ENCODE measurements around the gene CYFIP1.
A peak's percentile ranks its signal among the peaks of the same experiment; 100 is the strongest.

Gene CYFIP1

DNA sequence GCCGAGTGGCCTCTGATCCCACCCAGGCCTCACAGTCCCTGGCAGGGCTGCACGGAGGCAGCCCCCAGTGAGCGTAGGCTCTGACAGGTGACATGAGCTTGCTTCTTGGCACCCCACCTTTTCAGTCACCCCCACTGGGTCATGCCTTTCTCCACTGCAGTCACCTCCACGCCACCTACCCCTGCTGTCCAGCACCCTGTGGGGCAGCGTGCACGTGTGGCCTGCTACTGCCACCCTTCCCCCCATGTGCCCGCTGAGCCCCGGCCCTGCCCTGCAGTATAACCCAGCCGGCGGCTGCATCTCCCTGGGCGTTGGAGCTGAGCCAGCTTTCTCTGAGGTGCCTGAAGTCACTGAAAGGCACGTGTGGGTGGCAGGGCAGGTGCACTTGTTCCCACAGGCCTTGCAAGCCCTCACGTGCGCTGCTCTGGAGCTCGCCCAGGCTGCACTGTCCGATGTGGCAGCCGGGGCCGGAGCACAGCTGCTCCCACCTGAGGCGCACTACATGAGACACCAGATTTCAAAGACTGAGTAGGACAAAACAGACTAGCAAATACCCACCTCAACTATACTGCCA, 76.1 kb downstream of the CYFIP1 start:
- H3K23ac ChIP-seq (ENCODE audit: low read depth, low read length, poor library complexity) = no peak overlapping the region
- peaks cover 14% of the 10 kb centered on the region for H3K79me1 ChIP-seq (ENCODE audit: low read depth, low read length)
- H3K27ac ChIP-seq (replicated peaks; ENCODE audit: low read length) = no peak overlapping the region
- H2AFZ ChIP-seq (ENCODE audit: low read length) = no peak overlapping the region
- H3K4me1 ChIP-seq (ENCODE audit: control insufficient read depth in 2 of 2, insufficient read depth in 1 of 2, low read depth in 1 of 2, low read length in 2 of 2) = no peaks in the 10 kb centered on the region
- no peak overlapping the region for H2AK5ac ChIP-seq (ENCODE audit: low read depth, low read length)
- H3K9me3 ChIP-seq (replicated peaks in 1 of 2; ENCODE audit: control insufficient read depth in 2 of 2, insufficient read depth in 1 of 2, low read depth in 1 of 2, low read length in 2 of 2) = no peaks in the 10 kb centered on the region
- H3K14ac ChIP-seq (ENCODE audit: low read length) = peak overlapping the region; percentile 89
- peak overlapping the region; percentile 28 for H3K18ac ChIP-seq (ENCODE audit: low read length)
- H2BK15ac ChIP-seq (ENCODE audit: low read length) = no peak overlapping the region
- no peak overlapping the region for H3K4me3 ChIP-seq (ENCODE audit: low read length in 2 of 2)
- no peak overlapping the region for H4K8ac ChIP-seq (ENCODE audit: low read depth, low read length)
- no CpG with 5 or more reads among the region's 19 CpGs for WGBS, 2 donors (ENCODE audit: extremely low coverage in 2 of 2, insufficient read length in 2 of 2, insufficient replicate concordance in 1 of 2)
- H2BK120ac ChIP-seq (ENCODE audit: low read depth, low read length) = no peak overlapping the region
- H2BK12ac ChIP-seq (ENCODE audit: low read length) = no peak overlapping the region
- no peaks in the 10 kb centered on the region for H3K27me3 ChIP-seq (ENCODE audit: control insufficient read depth in 3 of 3, insufficient read depth in 3 of 3, low read depth in 1 of 3, low read length in 3 of 3)
- no peak for DNase-seq (ENCODE audit: low spot score)
- no peak overlapping the region for H3K4me2 ChIP-seq (ENCODE audit: insufficient read depth, low read length, poor library complexity, severe bottlenecking)
- H3K4ac ChIP-seq (ENCODE audit: low read length) = no peak overlapping the region
- no peak overlapping the region for H3K9ac ChIP-seq (ENCODE audit: low read depth, low read length, poor library complexity)
- peak overlapping the region; percentile 53 for H2BK5ac ChIP-seq (ENCODE audit: low read length)
- peaks cover 44 to 85% of the 10 kb centered on the region in 2 donors for H3K36me3 ChIP-seq (replicated peaks in 1 of 2; ENCODE audit: control insufficient read depth in 2 of 2, insufficient read depth in 2 of 2, low read length in 2 of 2)
- no peak overlapping the region for H4K91ac ChIP-seq (ENCODE audit: low read depth, low read length, poor library complexity)

DNA sequence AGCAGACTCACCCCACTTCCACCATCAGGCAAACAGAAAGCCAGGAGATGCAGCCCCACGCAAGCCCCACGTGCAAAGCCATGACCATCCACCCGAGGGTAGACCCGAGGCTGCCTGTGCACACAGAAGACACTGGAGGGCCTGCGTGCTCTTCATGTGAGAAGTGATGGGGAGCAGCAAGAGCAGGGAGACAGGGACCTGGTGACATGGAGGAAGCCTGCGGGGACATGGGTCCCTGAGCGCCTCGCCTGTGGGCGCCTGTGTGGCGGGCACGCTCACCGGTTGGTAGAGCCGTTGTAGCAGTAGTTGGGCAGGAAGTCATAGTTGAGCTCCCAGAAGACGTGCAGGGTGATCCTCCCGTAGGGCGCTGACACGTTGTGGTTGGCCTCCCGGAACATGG, 76.7 kb downstream of the CYFIP1 start:
- Histone ChIP-seq H3K4me1 (ENCODE audit: control insufficient read depth in 2 of 2, insufficient read depth in 1 of 2, low read depth in 1 of 2, low read length in 2 of 2) (no peaks in the 10 kb centered on the region), H3K36me3 (replicated peaks in 1 of 2; ENCODE audit: control insufficient read depth in 2 of 2, insufficient read depth in 2 of 2, low read length in 2 of 2) (peaks cover 44 to 82% of the 10 kb centered on the region in 2 donors), H3K4me3 (ENCODE audit: low read length in 2 of 2) (no peak overlapping the region), H3K18ac (ENCODE audit: low read length) (no peak overlapping the region), H2BK120ac (ENCODE audit: low read depth, low read length) (no peak overlapping the region), H3K79me1 (ENCODE audit: low read depth, low read length) (peaks cover 14% of the 10 kb centered on the region), H3K27ac (replicated peaks; ENCODE audit: low read length) (no peak overlapping the region), H4K91ac (ENCODE audit: low read depth, low read length, poor library complexity) (no peak overlapping the region), H3K9me3 (replicated peaks in 1 of 2; ENCODE audit: control insufficient read depth in 2 of 2, insufficient read depth in 1 of 2, low read depth in 1 of 2, low read length in 2 of 2) (no peaks in the 10 kb centered on the region), H3K9ac (ENCODE audit: low read depth, low read length, poor library complexity) (peak overlapping the region; percentile 21), H2BK12ac (ENCODE audit: low read length) (peak overlapping the region; percentile 58), H2BK15ac (ENCODE audit: low read length) (no peak overlapping the region), H2AFZ (ENCODE audit: low read length) (no peak overlapping the region), H3K4ac (ENCODE audit: low read length) (no peak overlapping the region), H3K23ac (ENCODE audit: low read depth, low read length, poor library complexity) (no peak overlapping the region), H3K27me3 (ENCODE audit: control insufficient read depth in 3 of 3, insufficient read depth in 3 of 3, low read depth in 1 of 3, low read length in 3 of 3) (no peaks in the 10 kb centered on the region), H4K8ac (ENCODE audit: low read depth, low read length) (peak overlapping the region; percentile 65), H3K14ac (ENCODE audit: low read length) (no peak overlapping the region), H3K4me2 (ENCODE audit: insufficient read depth, low read length, poor library complexity, severe bottlenecking) (no peak overlapping the region), H2AK5ac (ENCODE audit: low read depth, low read length) (no peak overlapping the region), H2BK5ac (ENCODE audit: low read length) (peak overlapping the region; percentile 53)
- no peak for DNase-seq (ENCODE audit: low spot score)
- no CpG with 5 or more reads among the region's 18 CpGs for WGBS, 2 donors (ENCODE audit: extremely low coverage in 2 of 2, insufficient read length in 2 of 2, insufficient replicate concordance in 1 of 2)

DNA sequence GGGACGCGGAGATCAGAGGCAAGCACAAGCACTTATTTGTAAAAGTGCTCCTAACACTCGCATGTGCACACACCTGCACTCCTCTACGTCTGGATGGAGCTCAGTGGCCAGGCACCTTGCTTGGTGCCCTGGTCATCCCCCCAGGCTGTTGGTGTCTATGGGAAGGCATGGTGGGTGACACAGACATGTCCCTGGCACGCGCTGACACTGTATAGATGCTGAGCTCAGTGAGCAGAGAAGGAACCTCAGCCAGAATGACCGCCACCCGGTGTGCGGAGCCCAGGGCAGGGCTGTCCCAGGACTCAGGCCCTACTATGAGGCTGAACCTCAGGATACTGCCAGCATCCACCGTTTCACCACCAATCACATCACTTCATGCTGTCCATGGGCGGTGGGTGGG, 77.2 kb downstream of the CYFIP1 start:
- H4K8ac ChIP-seq (ENCODE audit: low read depth, low read length) = no peak overlapping the region
- peaks cover 42 to 78% of the 10 kb centered on the region in 2 donors for H3K36me3 ChIP-seq (replicated peaks in 1 of 2; ENCODE audit: control insufficient read depth in 2 of 2, insufficient read depth in 2 of 2, low read length in 2 of 2)
- no peak overlapping the region for H4K91ac ChIP-seq (ENCODE audit: low read depth, low read length, poor library complexity)
- peak overlapping the region; percentile 53 for H2BK5ac ChIP-seq (ENCODE audit: low read length)
- no peak overlapping the region for H3K9ac ChIP-seq (ENCODE audit: low read depth, low read length, poor library complexity)
- peaks cover 14% of the 10 kb centered on the region for H3K79me1 ChIP-seq (ENCODE audit: low read depth, low read length)
- no peaks in the 10 kb centered on the region for H3K4me1 ChIP-seq (ENCODE audit: control insufficient read depth in 2 of 2, insufficient read depth in 1 of 2, low read depth in 1 of 2, low read length in 2 of 2)
- no peak overlapping the region for H2BK120ac ChIP-seq (ENCODE audit: low read depth, low read length)
- H2BK12ac ChIP-seq (ENCODE audit: low read length) = no peak overlapping the region
- H3K4me2 ChIP-seq (ENCODE audit: insufficient read depth, low read length, poor library complexity, severe bottlenecking) = no peak overlapping the region
- H2BK15ac ChIP-seq (ENCODE audit: low read length) = no peak overlapping the region
- no peak overlapping the region for H3K27ac ChIP-seq (replicated peaks; ENCODE audit: low read length)
- peak overlapping the region; percentile 65 for H3K23ac ChIP-seq (ENCODE audit: low read depth, low read length, poor library complexity)
- H2AFZ ChIP-seq (ENCODE audit: low read length) = no peak overlapping the region
- no peak for DNase-seq (ENCODE audit: low spot score)
- H2AK5ac ChIP-seq (ENCODE audit: low read depth, low read length) = no peak overlapping the region
- no peak overlapping the region for H3K4me3 ChIP-seq (ENCODE audit: low read length in 2 of 2)
- no peaks in the 10 kb centered on the region for H3K27me3 ChIP-seq (ENCODE audit: control insufficient read depth in 3 of 3, insufficient read depth in 3 of 3, low read depth in 1 of 3, low read length in 3 of 3)
- peak overlapping the region; percentile 8 for H3K14ac ChIP-seq (ENCODE audit: low read length)
- H3K9me3 ChIP-seq (replicated peaks in 1 of 2; ENCODE audit: control insufficient read depth in 2 of 2, insufficient read depth in 1 of 2, low read depth in 1 of 2, low read length in 2 of 2) = no peaks in the 10 kb centered on the region
- no peak overlapping the region for H3K4ac ChIP-seq (ENCODE audit: low read length)
- no peak overlapping the region for H3K18ac ChIP-seq (ENCODE audit: low read length)
- WGBS, 2 donors (ENCODE audit: extremely low coverage in 2 of 2, insufficient read length in 2 of 2, insufficient replicate concordance in 1 of 2) = no CpG with 5 or more reads among the region's 11 CpGs

DNA sequence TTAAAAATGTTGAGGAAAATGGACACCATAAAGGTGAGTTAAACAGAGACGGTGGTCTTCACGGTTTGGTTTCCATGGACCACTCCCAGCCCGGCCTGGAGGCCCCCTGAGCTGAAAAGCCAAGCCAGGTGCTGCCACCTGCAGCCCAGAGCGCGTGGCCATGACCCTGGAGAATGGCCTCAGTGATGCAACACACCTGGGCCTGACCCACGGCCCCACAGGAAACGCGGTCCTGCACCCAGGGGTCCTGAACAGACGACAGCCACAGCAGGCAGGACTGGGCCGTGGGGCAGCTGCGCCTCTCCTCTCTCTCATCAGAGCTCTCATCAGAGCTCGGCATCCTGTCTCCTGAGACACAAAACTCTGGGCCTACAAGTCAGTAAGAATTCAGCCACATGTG, 77.6 kb downstream of the CYFIP1 start:
- Histone ChIP-seq H2AFZ (ENCODE audit: low read length) (no peak overlapping the region), H2BK15ac (ENCODE audit: low read length) (no peak overlapping the region), H2AK5ac (ENCODE audit: low read depth, low read length) (no peak overlapping the region), H2BK12ac (ENCODE audit: low read length) (no peak overlapping the region), H3K27ac (replicated peaks; ENCODE audit: low read length) (no peak overlapping the region), H3K4me1 (ENCODE audit: control insufficient read depth in 2 of 2, insufficient read depth in 1 of 2, low read depth in 1 of 2, low read length in 2 of 2) (no peaks in the 10 kb centered on the region), H4K8ac (ENCODE audit: low read depth, low read length) (no peak overlapping the region), H3K36me3 (replicated peaks in 1 of 2; ENCODE audit: control insufficient read depth in 2 of 2, insufficient read depth in 2 of 2, low read length in 2 of 2) (peaks cover 44 to 78% of the 10 kb centered on the region in 2 donors), H3K27me3 (ENCODE audit: control insufficient read depth in 3 of 3, insufficient read depth in 3 of 3, low read depth in 1 of 3, low read length in 3 of 3) (no peaks in the 10 kb centered on the region), H3K14ac (ENCODE audit: low read length) (peak overlapping the region; percentile 8), H3K4me3 (ENCODE audit: low read length in 2 of 2) (no peak overlapping the region), H3K9ac (ENCODE audit: low read depth, low read length, poor library complexity) (no peak overlapping the region), H3K23ac (ENCODE audit: low read depth, low read length, poor library complexity) (peak overlapping the region; percentile 65), H3K79me1 (ENCODE audit: low read depth, low read length) (peaks cover 14% of the 10 kb centered on the region), H4K91ac (ENCODE audit: low read depth, low read length, poor library complexity) (no peak overlapping the region), H3K9me3 (replicated peaks in 1 of 2; ENCODE audit: control insufficient read depth in 2 of 2, insufficient read depth in 1 of 2, low read depth in 1 of 2, low read length in 2 of 2) (no peaks in the 10 kb centered on the region), H3K4ac (ENCODE audit: low read length) (no peak overlapping the region), H3K4me2 (ENCODE audit: insufficient read depth, low read length, poor library complexity, severe bottlenecking) (no peak overlapping the region), H2BK120ac (ENCODE audit: low read depth, low read length) (no peak overlapping the region), H3K18ac (ENCODE audit: low read length) (peak overlapping the region; percentile 28), H2BK5ac (ENCODE audit: low read length) (peak overlapping the region; percentile 53)
- DNase-seq (ENCODE audit: low spot score) = no peak
- no CpG with 5 or more reads among the region's 12 CpGs for WGBS, 2 donors (ENCODE audit: extremely low coverage in 2 of 2, insufficient read length in 2 of 2, insufficient replicate concordance in 1 of 2)

Data from neuronal stem cell (in vitro differentiated cells).